GM23338 (cell line): ENCODE measurements around the gene VSTM5.

Source experiments
- CTCF ChIP-seq, 2 experiments: fragments of 200-600 bp in 1 of 2; sonication (generic) in 1 of 2; conservative IDR thresholded peaks; 2 replicates each; pipeline versions ENCODE4 v1.5.1 to v1.6.1; 2016 to 2017; ENCODE audit warnings: antibody characterized with exemption in 2 of 2, low read depth in 2 of 2, mild to moderate bottlenecking in 2 of 2, moderate library complexity in 1 of 2
- EZH2 ChIP-seq: fragments of 200-600 bp; sonication (generic); IDR thresholded peaks from one replicate; pipeline ENCODE4 v1.8.0; 2017; ENCODE audit warnings: antibody characterized with exemption, mild to moderate bottlenecking, low read depth; ENCODE audit not compliant: unreplicated experiment
- EZH2phosphoT487 ChIP-seq: fragments of 200-600 bp; sonication (generic); IDR thresholded peaks from one replicate; pipeline ENCODE4 v1.8.1; 2018; ENCODE audit warnings: antibody characterized with exemption; ENCODE audit not compliant: unreplicated experiment
- JUNB ChIP-seq: IDR thresholded peaks from one replicate; pipeline ENCODE4 v1.6.1; 2016; ENCODE audit warnings: antibody characterized with exemption; ENCODE audit not compliant: unreplicated experiment
- NANOG ChIP-seq: IDR thresholded peaks from 2 replicates; pipeline ENCODE4 v1.6.1; 2016; ENCODE audit warnings: antibody characterized with exemption, borderline replicate concordance
- POLR2AphosphoS5 ChIP-seq: IDR thresholded peaks from 2 replicates; pipeline ENCODE4 v1.6.1; 2016; ENCODE audit warnings: antibody characterized with exemption, low read depth
- REST ChIP-seq: IDR thresholded peaks from one replicate; pipeline ENCODE4 v1.6.1; 2018; ENCODE audit warnings: antibody characterized with exemption; ENCODE audit not compliant: unreplicated experiment
- STAT1 ChIP-seq: IDR thresholded peaks from one replicate; pipeline ENCODE4 v1.6.1; 2016; ENCODE audit warnings: antibody characterized with exemption; ENCODE audit not compliant: unreplicated experiment
- ZNF114 ChIP-seq: fragments of 250-450 bp; sonication (Bioruptor Pico); IDR thresholded peaks from 2 replicates; pipeline ENCODE4 v1.5.0; 2020; ENCODE audit warnings: mild to moderate bottlenecking, moderate library complexity
- TF ChIP-seq, protein P1 (sequence below): IDR thresholded peaks from 2 replicates; pipeline ENCODE4 v1.6.1; 2016; ENCODE audit warnings: antibody characterized with exemption

- TF ChIP-seq EZH2 (no peak), REST (no peak), CTCF (conservative IDR thresholded peaks at IDR 0.05; ENCODE audit: low read depth in 2 of 2) (no peak), POLR2AphosphoS5 (no peak), JUNB (no peak), EZH2phosphoT487 (no peak), NANOG (no peak), STAT1 (no peak), ZNF114 (no peak)
- TF ChIP-seq, protein P1, sequence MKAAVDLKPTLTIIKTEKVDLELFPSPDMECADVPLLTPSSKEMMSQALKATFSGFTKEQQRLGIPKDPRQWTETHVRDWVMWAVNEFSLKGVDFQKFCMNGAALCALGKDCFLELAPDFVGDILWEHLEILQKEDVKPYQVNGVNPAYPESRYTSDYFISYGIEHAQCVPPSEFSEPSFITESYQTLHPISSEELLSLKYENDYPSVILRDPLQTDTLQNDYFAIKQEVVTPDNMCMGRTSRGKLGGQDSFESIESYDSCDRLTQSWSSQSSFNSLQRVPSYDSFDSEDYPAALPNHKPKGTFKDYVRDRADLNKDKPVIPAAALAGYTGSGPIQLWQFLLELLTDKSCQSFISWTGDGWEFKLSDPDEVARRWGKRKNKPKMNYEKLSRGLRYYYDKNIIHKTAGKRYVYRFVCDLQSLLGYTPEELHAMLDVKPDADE = no peak
Measured at GRCh38 chr11:93822359-93822758, 28.1 kb downstream of the VSTM5 start.
